NB4 (cell line): ENCODE data around the gene COL4A2.
A peak's percentile ranks its signal among the peaks of the same experiment; 100 is the strongest.

Experiments used
- DNase-seq: peaks from one replicate; pipeline ENCODE4 v3.0.0; 2010; ENCODE audit warnings: low read depth
- H3K4me3 ChIP-seq: one replicate; pipeline ENCODE4 v1.5.1; 2011; ENCODE audit warnings: mild to moderate bottlenecking, low read depth, low read length, moderate library complexity
- MAX ChIP-seq: IDR thresholded peaks from 2 replicates; pipeline ENCODE4 v1.6.1; 2011; ENCODE audit warnings: low read depth, low read length
- MYC ChIP-seq: IDR thresholded peaks from 2 replicates; pipeline ENCODE4 v1.6.1; 2011; ENCODE audit warnings: low read depth, low read length
- POLR2A ChIP-seq: IDR thresholded peaks from 2 replicates; pipeline ENCODE4 v1.6.1; 2011; ENCODE audit warnings: mild to moderate bottlenecking; ENCODE audit not compliant: insufficient read length; ENCODE audit errors: extremely low read depth
- TF ChIP-seq, protein P1 (sequence below): IDR thresholded peaks from one replicate; pipeline ENCODE4 v1.5.1; 2012; ENCODE audit warnings: low read depth, low read length

The COL4A2 gene

DNA sequence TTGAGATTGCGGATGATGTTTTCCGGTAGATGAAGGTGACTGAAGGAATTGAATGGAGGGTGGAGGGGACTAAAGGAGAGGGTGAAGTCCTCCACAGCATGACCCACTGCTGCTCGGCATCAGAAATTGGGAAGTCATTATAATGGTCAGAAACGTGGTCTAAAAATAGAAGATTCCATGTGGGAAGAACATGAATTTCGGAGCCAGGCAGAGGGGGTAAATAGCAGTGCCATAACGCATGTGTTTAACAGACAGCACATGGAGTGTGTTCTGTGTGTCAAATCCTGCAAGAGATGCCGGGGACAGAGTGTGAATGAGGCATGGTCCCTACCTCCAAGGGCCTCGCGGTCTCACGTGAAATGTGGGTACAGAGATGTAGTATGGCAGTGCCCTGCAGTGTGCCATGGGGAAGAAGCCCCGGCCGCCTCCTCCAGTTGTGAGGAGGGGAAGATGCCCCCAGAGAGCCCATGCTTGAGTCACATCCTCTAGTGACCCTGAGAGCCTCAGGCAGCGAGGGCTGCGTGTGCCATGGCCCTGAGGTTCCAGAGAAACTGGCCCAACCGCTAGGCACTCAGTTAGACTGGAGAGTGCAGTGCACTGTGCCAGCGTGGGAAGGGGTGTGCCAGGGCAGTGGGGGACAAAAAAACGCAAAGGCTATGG, 106.1 kb downstream of the COL4A2 start:
- H3K4me3 ChIP-seq = no peak overlapping the region
- DNase-seq = no peak
- no peak for TF ChIP-seq MYC
- TF ChIP-seq POLR2A = no peak
- no peak for TF ChIP-seq MAX
- TF ChIP-seq, protein P1, sequence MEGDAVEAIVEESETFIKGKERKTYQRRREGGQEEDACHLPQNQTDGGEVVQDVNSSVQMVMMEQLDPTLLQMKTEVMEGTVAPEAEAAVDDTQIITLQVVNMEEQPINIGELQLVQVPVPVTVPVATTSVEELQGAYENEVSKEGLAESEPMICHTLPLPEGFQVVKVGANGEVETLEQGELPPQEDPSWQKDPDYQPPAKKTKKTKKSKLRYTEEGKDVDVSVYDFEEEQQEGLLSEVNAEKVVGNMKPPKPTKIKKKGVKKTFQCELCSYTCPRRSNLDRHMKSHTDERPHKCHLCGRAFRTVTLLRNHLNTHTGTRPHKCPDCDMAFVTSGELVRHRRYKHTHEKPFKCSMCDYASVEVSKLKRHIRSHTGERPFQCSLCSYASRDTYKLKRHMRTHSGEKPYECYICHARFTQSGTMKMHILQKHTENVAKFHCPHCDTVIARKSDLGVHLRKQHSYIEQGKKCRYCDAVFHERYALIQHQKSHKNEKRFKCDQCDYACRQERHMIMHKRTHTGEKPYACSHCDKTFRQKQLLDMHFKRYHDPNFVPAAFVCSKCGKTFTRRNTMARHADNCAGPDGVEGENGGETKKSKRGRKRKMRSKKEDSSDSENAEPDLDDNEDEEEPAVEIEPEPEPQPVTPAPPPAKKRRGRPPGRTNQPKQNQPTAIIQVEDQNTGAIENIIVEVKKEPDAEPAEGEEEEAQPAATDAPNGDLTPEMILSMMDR = no peak

DNA sequence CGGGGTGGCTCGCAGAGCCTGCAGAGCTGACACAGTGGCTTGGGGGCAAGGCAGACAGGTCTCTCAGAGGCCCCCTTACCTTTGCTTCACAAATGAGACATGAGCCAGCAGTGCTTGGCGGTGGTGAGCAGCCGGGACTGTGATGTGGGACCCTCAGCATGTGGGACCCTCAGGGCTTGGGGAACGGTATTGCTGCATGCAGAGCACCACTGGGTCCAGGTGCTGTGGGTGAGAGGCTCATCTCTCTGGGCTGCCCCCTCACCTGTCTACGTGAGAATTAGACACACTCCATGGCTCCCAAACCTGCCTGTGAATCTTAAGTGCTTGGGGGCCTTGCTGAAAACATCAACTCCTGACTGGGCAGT, 106.6 kb downstream of the COL4A2 start:
- no peak for TF ChIP-seq MYC
- TF ChIP-seq, protein P1 = no peak
- no peak for TF ChIP-seq MAX
- no peak overlapping the region for H3K4me3 ChIP-seq
- DNase-seq = no peak

GRCh38 chr13:110414283-110414682, 107.2 kb downstream of the COL4A2 start:
- DNase-seq = no peak
- no peak overlapping the region for H3K4me3 ChIP-seq

DNA sequence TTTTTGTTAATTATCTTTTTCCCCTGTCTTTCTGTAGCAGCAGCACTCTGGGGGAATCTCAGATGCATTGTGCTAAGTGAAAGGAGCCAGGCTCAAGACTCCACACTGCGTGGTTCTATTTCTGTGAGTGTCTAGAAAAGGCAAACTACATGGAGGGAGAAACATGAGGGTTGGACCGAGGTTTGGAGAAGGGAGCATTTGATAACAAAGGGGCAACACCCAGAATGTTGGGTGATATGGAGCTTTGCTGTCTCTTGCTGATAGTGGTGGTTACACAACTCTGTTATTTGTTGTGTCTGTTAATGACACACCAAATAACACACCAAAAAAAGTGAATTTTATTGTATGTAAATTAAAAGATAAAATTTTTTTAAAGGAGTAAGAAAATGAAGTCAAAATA, 107.8 kb downstream of the COL4A2 start:
- no peak for TF ChIP-seq POLR2A
- no peak for TF ChIP-seq MAX
- TF ChIP-seq, protein P1 = no peak
- TF ChIP-seq MYC = no peak
- no peak for DNase-seq
- H3K4me3 ChIP-seq = no peak overlapping the region

More at GRCh38 chr13:110414283-110414682, 107.2 kb downstream of the COL4A2 start:
- no peak for TF ChIP-seq MAX

DNA sequence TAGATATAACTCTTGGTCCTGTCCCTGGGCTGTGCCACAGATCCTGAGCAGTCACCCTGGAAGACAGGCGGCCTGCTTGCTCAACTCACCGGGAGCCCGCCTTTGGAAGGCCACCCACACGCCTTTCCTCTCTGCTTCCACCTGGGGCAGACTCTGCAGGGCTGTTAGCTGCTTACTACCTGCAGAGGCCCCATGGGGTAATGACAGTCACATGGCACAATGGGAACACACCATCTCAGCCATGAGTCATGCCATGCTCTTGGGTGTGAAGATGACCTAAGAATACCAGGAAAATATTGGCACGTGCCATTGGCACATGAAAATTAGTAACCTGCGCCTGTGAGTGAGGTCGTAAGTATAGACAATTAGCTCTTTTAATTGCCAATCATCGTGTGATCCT, 108.6 kb downstream of the COL4A2 start:
- no peak overlapping the region for H3K4me3 ChIP-seq
- no peak for DNase-seq
- TF ChIP-seq POLR2A = no peak
- TF ChIP-seq MAX = 0 out of 2 replicates have a peak, but pooled peaks have one; percentile 10

DNA sequence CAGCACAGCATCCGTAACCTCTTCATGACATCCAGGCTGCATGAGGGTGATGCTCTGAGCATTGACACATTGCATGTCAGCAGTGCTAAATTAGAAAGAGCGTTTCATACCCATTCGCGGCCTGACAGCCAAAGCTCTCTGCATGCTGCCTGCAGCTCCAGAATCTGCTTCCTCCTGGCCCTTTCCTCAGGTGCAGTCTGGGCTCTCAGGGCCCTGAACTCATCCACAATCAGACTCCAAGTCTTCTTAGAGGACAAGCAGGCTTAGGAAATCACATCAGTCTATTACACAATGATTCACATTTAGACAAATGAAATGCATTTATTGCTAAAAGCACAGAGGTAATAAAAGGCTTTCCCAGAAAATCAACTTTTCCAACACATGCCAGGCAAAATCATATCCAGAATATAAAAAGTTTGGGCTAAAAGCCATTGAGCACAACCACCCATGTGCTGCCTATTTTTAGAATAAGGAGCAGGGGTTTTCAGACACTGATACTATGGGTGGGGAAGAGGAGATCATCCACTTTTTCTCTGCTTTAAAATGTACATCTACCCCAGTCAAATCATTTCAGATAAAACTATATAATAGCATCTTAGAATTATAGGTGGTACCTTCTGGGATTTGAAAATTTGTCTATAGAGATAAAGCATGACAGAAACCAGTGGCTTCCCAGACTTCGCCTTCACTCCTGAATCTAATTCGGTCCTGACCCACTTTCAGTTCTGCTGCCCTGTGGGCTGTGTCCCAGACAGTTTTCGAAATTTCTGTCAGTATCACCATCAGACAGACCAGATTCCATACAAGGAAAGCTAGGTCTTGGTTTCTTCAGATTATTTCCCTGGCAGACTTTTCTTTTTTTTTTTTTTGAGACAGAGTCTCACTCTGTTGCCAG, 109.3 kb downstream of the COL4A2 start:
- no peak overlapping the region for H3K4me3 ChIP-seq
- DNase-seq = no peak
- TF ChIP-seq POLR2A = no peak
- TF ChIP-seq MAX = no peak

DNA sequence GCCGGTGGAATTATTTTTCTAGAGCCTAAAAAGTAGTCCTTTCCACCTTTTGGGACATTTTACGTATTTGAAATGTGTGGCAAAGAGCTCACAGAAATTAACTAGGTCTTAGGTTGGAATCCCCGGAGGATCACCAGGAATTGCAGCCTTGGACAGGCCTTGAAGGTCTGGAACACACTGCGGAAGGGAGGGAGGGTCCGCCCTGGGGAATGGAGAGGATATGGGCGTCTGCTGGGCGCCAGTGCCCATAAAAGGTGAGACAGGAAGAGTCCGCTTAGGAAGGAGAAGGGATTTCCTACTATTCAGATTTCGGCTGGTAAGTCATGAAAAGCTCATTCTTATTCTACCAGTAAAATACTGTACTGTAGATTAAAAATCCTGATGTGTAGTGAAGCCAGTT, 111.9 kb downstream of the COL4A2 start:
- TF ChIP-seq MAX (no peak), POLR2A (no peak), MYC (no peak)
- TF ChIP-seq, protein P1 = no peak
- no peak for DNase-seq
- H3K4me3 ChIP-seq = no peak overlapping the region
